Motor neuron (in vitro differentiated cells): ENCODE measurements around the gene VWA5B1. TPM values are rescaled to one million over a fixed set of nuclear protein-coding genes. Genes with fewer than 3 reads are reported as not detected.
A peak's percentile ranks its signal among the peaks of the same experiment; 100 is the strongest.

Experiments
- ATAC-seq, 8 experiments: fragments of 200-7000 bp; cut with Tn5 transposase; replicated peaks in 6 of 8; 2 replicates each; pipeline ENCODE4 v1.8.0; 2021; ENCODE audit warnings: mild to moderate bottlenecking in 8 of 8, moderate library complexity in 8 of 8
- H3K27ac ChIP-seq, 2 donors: fragments of 250-450 bp; sonication (Bioruptor Pico); 2 replicates each; pipeline ENCODE4 v1.9.0; 2021; ENCODE audit warnings: antibody characterized with exemption in 2 of 2, mild to moderate bottlenecking in 2 of 2, moderate library complexity in 1 of 2
- H3K4me1 ChIP-seq, 2 donors: fragments of 250-450 bp; sonication (Bioruptor Pico); replicated peaks in 1 of 2; 2 replicates each; pipeline ENCODE4 v1.6.1; 2021; ENCODE audit warnings: antibody characterized with exemption in 2 of 2, mild to moderate bottlenecking in 2 of 2, moderate library complexity in 1 of 2
- H3K4me3 ChIP-seq, 5 donors: fragments of 250-450 bp; sonication (Bioruptor Pico); 2 replicates each; pipeline ENCODE4 v1.9.0; 2021; ENCODE audit warnings: antibody characterized with exemption in 5 of 5, mild to moderate bottlenecking in 5 of 5, moderate library complexity in 4 of 5
- WGBS, 10 experiments: fragments of 450-650 bp; shearing (Covaris generic); methylation state at CpG; one replicate each; pipeline ENCODE4 v1.0.0; 2022; 5-methylcytosine and 5-hydroxymethylcytosine counted together
- in situ Hi-C, 9 experiments: fragments of 400-800 bp; cut with MboI; loops; one replicate each; pipeline ENCODE4 v1.15.0; 2021; ENCODE audit warnings: low sequenced_read_pairs in 9 of 9, low pct_unique_long_range_greater_than_20kb in 2 of 9; ENCODE audit not compliant: unreplicated experiment in 9 of 9
- total RNA-seq, 8 experiments: library from RNA; unstranded; fragments of 300-600 nt; gene quantifications; 2 replicates each; pipeline versions ENCODE4 v1.2.3 to v1.2.4, GENCODE V29; 2022

The VWA5B1 gene
- total RNA-seq, 8 experiments from 2014 or later: 0.21 to 1.3 (median 0.63) TPM; not detected in 2

GRCh38 chr1:20356850-20357459 lies 66.3 kb downstream of the VWA5B1 start:
- Histone ChIP-seq H3K4me1 (peaks cover 16 to 21% of the 10 kb centered on the region in 2 donors), H3K4me3 (no peak overlapping the region), H3K27ac (no peak overlapping the region)
- in situ Hi-C loops: loop anchor here in 3 of 9 experiments (25.0 kb wide), 1 partner anchor 130 kb away; the partner anchor contains the start of gene CAMK2N1 (in 3 of the 3)
- ATAC-seq: no peak
- WGBS, 10 experiments: 61 to 95% (median 77%) methylated on average over 1 to 8 of the region's 8 CpGs; no CpG with 5 or more reads in 2 of the 10 experiments

- Histone ChIP-seq H3K4me1 (peaks cover 18 to 22% of the 10 kb centered on the region in 2 donors), H3K27ac (no peak overlapping the region), H3K4me3 (no peak overlapping the region)
- in situ Hi-C loops: loop anchor here in 3 of 9 experiments (25.0 kb wide), 1 partner anchor 130 kb away; the partner anchor contains the start of gene CAMK2N1 (in 3 of the 3)
- no peak for ATAC-seq
- WGBS, 10 experiments: 20 to 96% (median 82%) methylated on average over 1 to 8 of the region's 8 CpGs; no CpG with 5 or more reads in 5 of the 10 experiments
These were observed 67.1 kb downstream of the VWA5B1 start for GRCh38 chr1:20357796-20358195.

GRCh38 chr1:20358761-20359263 lies 68.1 kb downstream of the VWA5B1 start:
- in situ Hi-C loops: loop anchor here in 3 of 9 experiments (25.0 kb wide), 1 partner anchor 128 kb away; the partner anchor contains the start of gene CAMK2N1 (in 3 of the 3)
- 0 to 49% (median 39%) methylated on average over 1 to 11 of the region's 12 CpGs; no CpG with 5 or more reads in 4 of the 10 experiments for WGBS, 10 experiments
- no peak overlapping the region for H3K27ac ChIP-seq
- H3K4me1 ChIP-seq: peaks cover 18 to 22% of the 10 kb centered on the region in 2 donors
- H3K4me3 ChIP-seq: no peak overlapping the region
- ATAC-seq: peak; percentile 22 to 93 (median 60)

- H3K27ac ChIP-seq: no peak overlapping the region
- ATAC-seq: no peak
- in situ Hi-C loops: loop anchor here in 4 of 9 experiments (10.0 to 25.0 kb wide), 3 partner anchors 128 to 135 kb away; partner anchors contain the start of gene CAMK2N1 (in 3 of the 4)
- peaks cover 19 to 22% of the 10 kb centered on the region in 2 donors for H3K4me1 ChIP-seq
- WGBS, 10 experiments: 40 to 100% (median 86%) methylated on average over 1 to 13 of the region's 15 CpGs
- no peak overlapping the region for H3K4me3 ChIP-seq
These were observed 69.0 kb downstream of the VWA5B1 start for GRCh38 chr1:20359451-20360330.

GRCh38 chr1:20361401-20361800 lies 70.7 kb downstream of the VWA5B1 start:
- in situ Hi-C loops: loop anchor here in 4 of 9 experiments (10.0 to 25.0 kb wide), 3 partner anchors 126 to 137 kb away; partner anchors contain the start of gene CAMK2N1 (in 3 of the 4)
- ATAC-seq: peak in 1 of 8 experiments; percentile 1

GRCh38 chr1:20361805-20362381 lies 71.2 kb downstream of the VWA5B1 start:
- ATAC-seq: peak; percentile 32 to 65 (median 58)
- WGBS, 10 experiments: 0 to 27% (median 9%) methylated on average over 2 to 5 of the region's 8 CpGs; no CpG with 5 or more reads in 3 of the 10 experiments
- Histone ChIP-seq H3K27ac (no peak overlapping the region), H3K4me3 (no peak overlapping the region), H3K4me1 (peaks cover 36 to 40% of the 10 kb centered on the region in 2 donors)
- in situ Hi-C loops: loop anchor here in 4 of 9 experiments (10.0 to 25.0 kb wide), 3 partner anchors 125 to 137 kb away; partner anchors contain the start of gene CAMK2N1 (in 3 of the 4)

More at GRCh38 chr1:20361401-20361800, 70.7 kb downstream of the VWA5B1 start:
- 75 to 100% (median 88%) methylated on average over 1 to 6 of the region's 7 CpGs; no CpG with 5 or more reads in 6 of the 10 experiments for WGBS, 10 experiments
- no peak overlapping the region for H3K27ac ChIP-seq
- H3K4me3 ChIP-seq: no peak overlapping the region
- H3K4me1 ChIP-seq: peaks cover 32 to 35% of the 10 kb centered on the region in 2 donors

GRCh38 chr1:20362856-20363255 lies 72.2 kb downstream of the VWA5B1 start:
- in situ Hi-C loops: loop anchor here in 4 of 9 experiments (10.0 to 25.0 kb wide), 3 partner anchors 124 to 138 kb away; partner anchors contain the start of gene CAMK2N1 (in 3 of the 4)
- ATAC-seq: no peak
- H3K4me1 ChIP-seq: peaks cover 38 to 48% of the 10 kb centered on the region in 2 donors
- WGBS, 10 experiments: 52 to 100% (median 95%) methylated on average over 1 to 2 of the region's 2 CpGs
- H3K27ac ChIP-seq: no peak overlapping the region
- no peak overlapping the region for H3K4me3 ChIP-seq

- Histone ChIP-seq H3K27ac (peak overlapping the region in 1 of 2 donors; percentile 3), H3K4me3 (peak overlapping the region in 4 of 5 donors; percentile 20 to 38 (median 32)), H3K4me1 (peaks cover 34 to 38% of the 10 kb centered on the region in 2 donors)
- 29 to 63% (median 56%) methylated on average over 1 to 8 of the region's 12 CpGs; no CpG with 5 or more reads in 5 of the 10 experiments for WGBS, 10 experiments
- ATAC-seq: no peak
- in situ Hi-C loops: loop anchor here in 4 of 9 experiments (10.0 to 25.0 kb wide), 3 partner anchors 122 to 141 kb away; partner anchors contain the start of gene CAMK2N1 (in 3 of the 4)
These were observed 74.9 kb downstream of the VWA5B1 start for GRCh38 chr1:20365421-20366055.

GRCh38 chr1:20366056-20366462 lies 75.4 kb downstream of the VWA5B1 start:
- in situ Hi-C loops: loop anchor here in 4 of 9 experiments (10.0 to 25.0 kb wide), 3 partner anchors 121 to 141 kb away; partner anchors contain the start of gene CAMK2N1 (in 3 of the 4)
- H3K27ac ChIP-seq: peak overlapping the region in 1 of 2 donors; percentile 3
- H3K4me3 ChIP-seq: peak overlapping the region; percentile 18 to 38 (median 27)
- 0 to 4% (median 0%) methylated on average over 2 to 22 of the region's 42 CpGs; no CpG with 5 or more reads in 7 of the 10 experiments for WGBS, 10 experiments
- H3K4me1 ChIP-seq: peaks cover 29 to 33% of the 10 kb centered on the region in 2 donors
- peak; percentile 10 to 87 (median 61) for ATAC-seq

- Histone ChIP-seq H3K27ac (peak overlapping the region in 1 of 2 donors; percentile 2), H3K4me1 (peaks cover 23 to 30% of the 10 kb centered on the region in 2 donors), H3K4me3 (peak overlapping the region; percentile 18 to 38 (median 27))
- 0 to 5% (median 0%) methylated on average over 1 to 7 of the region's 70 CpGs; no CpG with 5 or more reads in 7 of the 10 experiments for WGBS, 10 experiments
- in situ Hi-C loops: loop anchor here in 4 of 9 experiments (10.0 to 25.0 kb wide), 3 partner anchors 121 to 142 kb away; partner anchors contain the start of gene CAMK2N1 (in 3 of the 4)
- peak in 6 of 8 experiments; percentile 17 to 61 (median 58) for ATAC-seq
These were observed 75.9 kb downstream of the VWA5B1 start for GRCh38 chr1:20366463-20367115.
